A673 (cell line): ENCODE measurements around the gene RNU4-1. TPM values are rescaled to one million over a fixed set of nuclear protein-coding genes. Genes with fewer than 3 reads are reported as not detected.

Experiments used
- total RNA-seq: library from RNA; stranded (reverse); gene quantifications from 2 replicates; pipeline ENCODE4 v1.2.3, GENCODE V29; 2021

Gene RNU4-1
- total RNA-seq, 1 experiment from 2014 or later: 1,130 TPM

Other genes with a start within 250 kb of the RNU4-1 start
- gene RAB35, start 176.5 kb downstream of the RNU4-1 start, total RNA-seq: 57.9 and 63.0 TPM in 2 replicates
- gene GCN1, start 98.5 kb downstream of the RNU4-1 start, total RNA-seq: 129 and 131 TPM in 2 replicates
- 1,951 and 2,047 TPM in 2 replicates for gene RPLP0, start 92.1 kb downstream of the RNU4-1 start, total RNA-seq
- gene PXN, start 27.5 kb downstream of the RNU4-1 start, total RNA-seq: 110 and 127 TPM in 2 replicates
- gene RNU4-2, start 1.3 kb downstream of the RNU4-1 start, total RNA-seq: 2,640 and 2,668 TPM in 2 replicates
- gene SIRT4, start 9.1 kb upstream of the RNU4-1 start, total RNA-seq: 3.7 and 4.8 TPM in 2 replicates
- not detected in 2 replicates for gene PLA2G1B, start 34.5 kb upstream of the RNU4-1 start, total RNA-seq
- gene MSI1, start 75.9 kb upstream of the RNU4-1 start, total RNA-seq: 3.6 and 8.8 TPM in 2 replicates
- 435 and 460 TPM in 2 replicates for gene COX6A1, start 144.9 kb upstream of the RNU4-1 start, total RNA-seq
- gene TRIAP1, start 153.1 kb upstream of the RNU4-1 start, total RNA-seq: 29.4 and 36.4 TPM in 2 replicates
- 40.2 and 42.4 TPM in 2 replicates for gene GATC, start 153.2 kb upstream of the RNU4-1 start, total RNA-seq
- gene SRSF9, start 176.5 kb upstream of the RNU4-1 start, total RNA-seq: 308 and 328 TPM in 2 replicates
- 546 and 617 TPM in 2 replicates for gene DYNLL1, start 202.9 kb upstream of the RNU4-1 start, total RNA-seq
- gene COQ5, start 235.9 kb upstream of the RNU4-1 start, total RNA-seq: 36.5 and 40.4 TPM in 2 replicates
- gene RNF10, start 241.1 kb upstream of the RNU4-1 start, total RNA-seq: 225 and 240 TPM in 2 replicates